DND-41 (cell line): Measurements from ENCODE around the gene PELI2.

ENCODE experiments used
- ATAC-seq: fragments of 200-7000 bp; cut with Tn5 transposase; 3 replicates; pipeline ENCODE4 v1.9.1; 2021; ENCODE audit warnings: low read depth; ENCODE audit not compliant: insufficient read depth
- DNase-seq: peaks from one replicate; pipeline ENCODE4 v3.0.0-alpha.2; 2020
- H2AFZ ChIP-seq: 2 replicates; pipeline ENCODE4 v1.6.0; 2012; ENCODE audit warnings: low read depth, low read length
- H3K27ac ChIP-seq: 2 replicates; pipeline ENCODE4 v1.5.1; 2012; ENCODE audit warnings: low read length, inconsistent platforms
- H3K27me3 ChIP-seq: fragments of 200-600 bp; sonication (generic); 2 replicates; pipeline ENCODE4 v1.6.0; 2012; ENCODE audit warnings: low read length, mild to moderate bottlenecking, inconsistent platforms; ENCODE audit not compliant: insufficient read depth, poor library complexity
- H3K36me3 ChIP-seq: 2 replicates; pipeline ENCODE4 v1.5.1; 2012; ENCODE audit warnings: low read length, inconsistent platforms; ENCODE audit not compliant: insufficient read depth
- H3K4me1 ChIP-seq: 2 replicates; pipeline ENCODE4 v1.5.1; 2012; ENCODE audit warnings: mild to moderate bottlenecking, low read length; ENCODE audit not compliant: insufficient read depth
- H3K4me2 ChIP-seq: 2 replicates; pipeline ENCODE4 v1.6.0; 2012; ENCODE audit warnings: mild to moderate bottlenecking, moderate library complexity, low read length, inconsistent platforms; ENCODE audit not compliant: insufficient read depth
- H3K4me3 ChIP-seq, 2 experiments: fragments of 200-600 bp in 1 of 2; shearing (Covaris generic) in 1 of 2; 2 replicates each; pipeline ENCODE4 v1.5.1; 2012 to 2016; ENCODE audit warnings: inconsistent platforms in 2 of 2, low read length in 2 of 2, mild to moderate bottlenecking in 2 of 2, low read depth in 1 of 2, moderate library complexity in 1 of 2
- H3K79me2 ChIP-seq: 2 replicates; pipeline ENCODE4 v1.6.0; 2012; ENCODE audit warnings: low read length, inconsistent platforms; ENCODE audit not compliant: insufficient read depth
- H3K9ac ChIP-seq: 2 replicates; pipeline ENCODE4 v1.6.0; 2012; ENCODE audit warnings: low read depth, mild to moderate bottlenecking, inconsistent platforms, low read length, moderate library complexity
- H3K9me3 ChIP-seq: 2 replicates; pipeline ENCODE4 v1.5.1; 2012; ENCODE audit warnings: low read length, moderate library complexity, mild to moderate bottlenecking, inconsistent platforms; ENCODE audit not compliant: insufficient read depth, severe bottlenecking
- H4K20me1 ChIP-seq: 2 replicates; pipeline ENCODE4 v1.6.0; 2012; ENCODE audit warnings: low read length; ENCODE audit not compliant: insufficient read depth
- CTCF ChIP-seq: IDR thresholded peaks from 2 replicates; pipeline ENCODE4 v1.5.1; 2012; ENCODE audit warnings: borderline replicate concordance, low read length, moderate library complexity, mild to moderate bottlenecking; ENCODE audit not compliant: poor library complexity, severe bottlenecking; ENCODE audit errors: extremely low read depth
- EZH2 ChIP-seq: IDR thresholded peaks from 3 replicates; pipeline ENCODE4 v1.6.1; 2012; ENCODE audit warnings: borderline replicate concordance, low read depth, mild to moderate bottlenecking, moderate library complexity, low read length, inconsistent platforms; ENCODE audit not compliant: severe bottlenecking

PELI2 gene

GRCh38 chr14:56210571-56210970 lies 92.4 kb downstream of the PELI2 start:
- peaks cover 91% of the 10 kb centered on the region for H3K4me1 ChIP-seq
- H2AFZ ChIP-seq: no peak overlapping the region
- TF ChIP-seq CTCF (no peak), EZH2 (no peak)
- H3K27ac ChIP-seq: peak overlapping the region; percentile 47
- ATAC-seq (no peak), DNase-seq (no peak)
- H3K4me2 ChIP-seq: no peak overlapping the region
- H3K9ac ChIP-seq: no peak overlapping the region
- peaks cover 100% of the 10 kb centered on the region for H3K79me2 ChIP-seq
- no peaks in the 10 kb centered on the region for H3K9me3 ChIP-seq
- no peaks in the 10 kb centered on the region for H3K27me3 ChIP-seq
- peaks cover 46% of the 10 kb centered on the region for H4K20me1 ChIP-seq
- H3K36me3 ChIP-seq: peaks cover 5% of the 10 kb centered on the region; the same call in 1 of the 2 replicates
- H3K4me3 ChIP-seq: no peak overlapping the region

- H4K20me1 ChIP-seq: peaks cover 41% of the 10 kb centered on the region
- H3K4me1 ChIP-seq: peaks cover 91% of the 10 kb centered on the region
- H3K27ac ChIP-seq: peak overlapping the region; percentile 47
- H3K27me3 ChIP-seq: no peaks in the 10 kb centered on the region
- ATAC-seq (no peak), DNase-seq (no peak)
- TF ChIP-seq CTCF (no peak), EZH2 (no peak)
- no peaks in the 10 kb centered on the region for H3K9me3 ChIP-seq
- H3K79me2 ChIP-seq: peaks cover 100% of the 10 kb centered on the region
- no peak overlapping the region for H3K4me3 ChIP-seq
- H3K36me3 ChIP-seq: peaks cover 5% of the 10 kb centered on the region; the same call in 1 of the 2 replicates
- no peak overlapping the region for H3K4me2 ChIP-seq
- no peak overlapping the region for H3K9ac ChIP-seq
- no peak overlapping the region for H2AFZ ChIP-seq
Measured at GRCh38 chr14:56211084-56211483, 92.9 kb downstream of the PELI2 start.

GRCh38 chr14:56211844-56212243 lies 93.6 kb downstream of the PELI2 start:
- TF ChIP-seq CTCF (no peak), EZH2 (no peak)
- H3K4me3 ChIP-seq: no peak overlapping the region
- H3K9me3 ChIP-seq: no peaks in the 10 kb centered on the region
- peak overlapping the region; percentile 94 for H3K27ac ChIP-seq
- DNase-seq: no peak
- H3K4me1 ChIP-seq: peaks cover 93% of the 10 kb centered on the region
- ATAC-seq: no peak
- H2AFZ ChIP-seq: no peak overlapping the region
- H3K79me2 ChIP-seq: peaks cover 98% of the 10 kb centered on the region
- no peak overlapping the region for H3K4me2 ChIP-seq
- peaks cover 5% of the 10 kb centered on the region; the same call in 1 of the 2 replicates for H3K36me3 ChIP-seq
- no peaks in the 10 kb centered on the region for H3K27me3 ChIP-seq
- peaks cover 41% of the 10 kb centered on the region for H4K20me1 ChIP-seq
- no peak overlapping the region for H3K9ac ChIP-seq
